Activated effector memory CD4-positive, alpha-beta T cell treated with Interleukin-2 at 50 U/mL for 16 hours (primary cell): ENCODE measurements around the gene PCGF3.

Experiments used
- DNase-seq: peaks from one replicate; pipeline ENCODE4 v3.0.0-alpha.2; 2020

Gene PCGF3, protein sequence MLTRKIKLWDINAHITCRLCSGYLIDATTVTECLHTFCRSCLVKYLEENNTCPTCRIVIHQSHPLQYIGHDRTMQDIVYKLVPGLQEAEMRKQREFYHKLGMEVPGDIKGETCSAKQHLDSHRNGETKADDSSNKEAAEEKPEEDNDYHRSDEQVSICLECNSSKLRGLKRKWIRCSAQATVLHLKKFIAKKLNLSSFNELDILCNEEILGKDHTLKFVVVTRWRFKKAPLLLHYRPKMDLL

DNA sequence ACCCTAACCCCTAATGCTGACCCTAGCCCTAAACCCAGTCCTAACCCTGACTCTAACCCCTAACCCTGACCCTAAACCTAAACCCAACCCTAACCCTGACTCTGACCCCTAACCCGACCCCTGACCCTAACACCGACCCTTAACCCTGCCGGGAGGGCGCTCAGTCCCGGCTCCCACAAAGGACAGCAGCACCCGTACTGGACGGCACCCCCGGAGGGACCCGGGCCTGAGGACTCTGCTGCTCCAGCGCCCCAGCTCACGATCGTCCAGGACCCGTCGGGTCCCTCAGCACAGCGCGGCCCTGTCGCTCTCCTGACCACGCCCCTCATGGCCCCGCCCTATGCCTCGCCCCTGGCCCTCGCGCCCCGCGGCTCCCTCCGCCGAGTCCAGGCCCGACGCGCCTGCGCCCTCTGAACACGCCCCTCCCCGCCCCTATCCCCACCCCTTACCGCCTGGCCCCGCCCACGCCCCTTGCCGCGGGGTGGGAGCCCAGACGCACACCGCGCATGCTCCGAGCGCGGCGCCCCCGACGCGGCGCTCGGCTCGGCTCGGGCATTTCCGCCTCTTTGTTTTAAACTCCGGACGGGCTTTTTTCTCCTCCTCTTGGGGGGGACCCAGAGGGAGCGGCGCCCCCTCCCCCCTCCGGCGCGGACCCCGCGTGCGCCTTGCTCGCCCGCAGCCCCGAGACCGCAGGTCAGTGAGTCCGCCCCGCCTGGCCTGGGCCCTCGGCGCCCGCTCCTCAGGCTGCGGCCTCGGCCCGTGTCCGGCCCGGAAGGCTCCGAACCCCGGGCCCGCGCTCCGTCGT is at the start of gene PCGF3:
Gene PCGF3 (plus strand): TSS at position 555 of the 805 bp plus-strand sequence. CDS start 27,849 bp downstream, outside the sequence.
- peak; percentile 93 for DNase-seq

DNA sequence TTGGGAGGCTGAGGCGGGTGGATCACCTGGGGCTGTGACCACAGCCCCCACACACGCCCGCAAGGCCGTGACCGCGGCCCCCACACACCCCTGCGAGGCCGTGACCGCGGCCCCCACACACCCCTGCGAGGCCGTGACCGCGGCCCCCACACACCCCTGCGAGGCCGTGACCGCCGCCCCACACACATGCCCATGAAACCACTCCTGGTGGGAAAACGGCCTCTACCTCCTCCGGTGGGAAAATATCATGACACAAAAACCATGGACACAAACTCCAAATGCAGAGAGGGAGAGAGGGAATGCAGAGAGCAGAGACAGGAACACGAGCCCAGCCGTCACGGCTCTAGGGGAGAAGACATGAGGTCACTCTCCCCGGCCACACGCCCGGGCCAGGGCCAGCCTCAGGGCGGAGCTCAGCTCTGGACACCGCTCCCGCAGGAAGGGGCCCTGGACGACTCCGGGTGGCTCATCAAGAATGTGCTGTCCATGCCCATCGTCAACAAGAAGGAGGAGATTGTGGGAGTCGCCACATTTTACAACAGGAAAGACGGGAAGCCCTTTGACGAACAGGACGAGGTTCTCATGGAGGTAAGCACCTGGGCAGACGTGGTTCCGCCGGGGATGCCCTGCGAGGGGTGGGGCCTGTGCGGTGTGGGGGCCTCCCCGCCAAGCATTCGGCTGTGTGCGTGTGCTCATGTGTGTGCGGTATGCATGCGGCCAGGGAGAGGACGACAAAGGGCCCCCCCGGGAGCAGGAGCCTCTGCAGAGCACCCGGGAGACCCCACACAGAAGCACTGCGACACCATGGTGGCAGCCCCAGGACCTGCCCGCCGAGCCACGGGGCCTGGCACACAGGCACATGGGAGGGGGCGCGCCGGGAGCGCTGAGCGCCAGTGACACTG is 48.9 kb upstream of the PCGF3 start:
- DNase-seq, result no peak

GRCh38 chr4:657338-657833 is 48.2 kb upstream of the PCGF3 start:
- DNase-seq, result no peak

DNA sequence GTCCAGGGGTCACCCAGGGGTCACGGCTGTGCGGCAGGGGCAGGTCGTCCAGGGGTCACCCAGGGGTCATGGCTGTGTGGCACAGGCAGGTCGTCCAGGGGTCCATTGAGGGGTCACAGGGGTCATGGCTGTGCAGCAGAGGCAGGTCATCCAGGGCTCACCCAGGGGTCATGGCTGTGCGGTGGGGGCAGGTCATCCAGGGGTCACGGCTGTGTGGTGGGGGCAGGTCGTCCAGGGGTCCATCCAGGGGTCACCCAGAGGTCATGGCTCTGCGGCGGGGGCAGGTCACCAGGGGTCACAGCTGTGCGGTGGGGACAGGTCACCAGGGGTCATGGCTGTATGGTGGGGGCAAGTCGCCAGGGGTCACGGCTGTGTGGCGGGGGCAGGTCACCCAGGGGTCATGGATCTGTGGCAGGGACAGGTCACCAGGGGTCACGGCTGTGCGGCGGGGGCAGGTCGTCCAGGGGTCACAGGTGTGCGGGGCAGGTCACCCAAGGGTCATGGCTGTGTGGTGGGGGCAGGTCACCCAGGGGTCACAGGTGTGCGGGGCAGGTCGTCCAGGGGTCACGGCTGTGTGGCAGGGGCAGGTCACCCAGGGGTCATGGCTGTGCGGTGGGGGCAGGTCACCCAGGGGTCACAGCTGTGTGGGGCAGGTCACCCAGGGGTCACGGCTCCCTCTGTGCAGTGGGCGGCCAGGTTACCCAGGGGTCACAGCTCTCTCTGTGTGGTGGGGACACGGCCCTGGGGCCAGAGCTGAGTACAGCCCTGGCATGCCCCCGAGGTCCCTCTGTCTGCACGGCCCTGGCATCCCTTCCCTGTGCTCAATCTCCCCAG is 47.6 kb upstream of the PCGF3 start:
- no peak for DNase-seq

GRCh38 chr4:658681-659667 is 46.7 kb upstream of the PCGF3 start:
- no peak for DNase-seq

GRCh38 chr4:659851-660250 is 45.8 kb upstream of the PCGF3 start:
- DNase-seq, result no peak

DNA sequence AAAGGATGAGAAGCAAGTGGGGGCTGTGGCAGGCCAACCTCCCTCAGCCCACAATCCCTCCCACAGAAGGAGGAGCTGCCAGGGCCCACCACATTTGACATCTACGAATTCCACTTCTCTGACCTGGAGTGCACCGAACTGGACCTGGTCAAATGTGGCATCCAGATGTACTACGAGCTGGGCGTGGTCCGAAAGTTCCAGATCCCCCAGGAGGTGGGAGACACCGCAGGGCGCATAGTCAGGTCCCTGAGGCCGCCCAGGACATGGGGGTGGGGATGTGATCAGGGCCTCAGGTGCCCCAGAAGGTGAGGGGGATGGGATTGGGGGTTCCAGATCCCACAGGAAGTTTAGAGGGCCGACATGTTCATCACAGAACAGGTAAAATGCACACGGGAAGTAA is 45.2 kb upstream of the PCGF3 start:
- DNase-seq, result no peak

DNA sequence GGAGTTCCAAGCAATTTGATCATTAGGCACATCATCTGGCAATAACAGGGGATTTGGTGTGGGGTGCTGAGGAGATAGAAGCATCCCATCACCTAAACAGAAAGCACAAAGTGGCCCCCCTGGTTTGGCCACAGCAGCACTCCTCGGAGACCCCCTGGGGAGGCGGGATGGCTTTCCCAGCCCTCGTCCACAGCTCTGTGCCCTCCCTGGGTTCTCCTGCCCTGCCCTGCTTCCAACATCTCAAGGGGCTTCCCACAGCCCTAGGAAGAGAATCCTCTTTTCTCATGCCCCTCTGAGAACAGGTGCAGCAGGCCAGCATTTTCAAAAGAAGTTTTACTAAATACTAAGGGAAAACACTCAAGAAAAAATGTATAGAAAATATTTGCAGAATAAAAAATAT is 44.4 kb upstream of the PCGF3 start:
- DNase-seq, result no peak

DNA sequence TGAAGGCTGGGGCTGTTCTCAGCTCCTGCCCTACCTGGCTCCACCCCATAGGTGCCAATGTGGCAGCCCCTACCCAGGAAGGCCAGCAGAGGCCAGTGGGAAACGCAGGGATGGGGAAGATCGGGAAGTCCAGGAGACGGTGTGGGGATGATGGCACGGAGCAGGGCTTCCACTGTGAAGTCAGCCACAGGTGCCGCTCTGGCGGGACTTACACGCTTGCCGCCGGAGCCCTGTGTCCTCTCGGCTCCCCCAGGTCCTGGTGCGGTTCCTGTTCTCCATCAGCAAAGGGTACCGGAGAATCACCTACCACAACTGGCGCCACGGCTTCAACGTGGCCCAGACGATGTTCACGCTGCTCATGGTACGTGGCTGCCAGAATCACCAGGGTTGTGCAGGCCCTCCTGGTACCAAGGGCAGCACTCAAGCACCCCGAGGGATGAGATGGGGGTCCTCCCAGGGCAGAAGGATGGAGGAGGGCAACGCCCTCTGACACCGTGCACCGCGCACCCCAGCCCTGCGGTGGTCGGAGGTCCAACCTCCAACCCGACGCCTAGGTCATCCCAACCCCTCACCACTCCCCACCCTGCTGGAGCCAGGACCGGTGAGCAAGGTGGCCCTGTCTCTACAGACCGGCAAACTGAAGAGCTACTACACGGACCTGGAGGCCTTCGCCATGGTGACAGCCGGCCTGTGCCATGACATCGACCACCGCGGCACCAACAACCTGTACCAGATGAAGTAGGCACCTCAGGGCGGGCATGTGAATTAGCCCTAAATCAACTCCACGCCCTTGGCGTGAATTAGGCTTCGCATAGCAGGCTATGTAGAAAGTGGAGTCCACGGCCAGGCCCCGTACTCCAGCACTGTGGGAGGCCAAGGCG is 43.5 kb upstream of the PCGF3 start:
- DNase-seq, result no peak

DNA sequence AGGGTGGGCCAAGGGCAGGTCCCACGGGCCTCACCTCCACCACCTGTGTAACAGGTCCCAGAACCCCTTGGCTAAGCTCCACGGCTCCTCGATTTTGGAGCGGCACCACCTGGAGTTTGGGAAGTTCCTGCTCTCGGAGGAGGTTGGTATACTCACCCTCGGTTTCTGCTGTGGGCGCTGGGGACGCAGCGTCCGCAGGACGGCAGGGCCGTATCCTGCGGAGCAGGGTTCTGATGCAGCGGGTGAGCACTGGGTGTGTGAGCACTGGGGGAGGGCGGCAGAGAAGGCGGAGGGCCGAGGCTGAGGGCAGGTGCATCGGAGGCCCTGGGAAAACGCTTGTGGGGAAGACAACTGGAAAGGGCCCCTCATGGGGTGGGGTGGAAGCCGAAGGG is 42.6 kb upstream of the PCGF3 start:
- DNase-seq, result no peak

- DNase-seq, result peak; percentile 72
Measured at GRCh38 chr4:663438-664428, 41.9 kb upstream of the PCGF3 start.

- DNase-seq, result no peak
Measured at GRCh38 chr4:664713-665231, 40.9 kb upstream of the PCGF3 start.

DNA sequence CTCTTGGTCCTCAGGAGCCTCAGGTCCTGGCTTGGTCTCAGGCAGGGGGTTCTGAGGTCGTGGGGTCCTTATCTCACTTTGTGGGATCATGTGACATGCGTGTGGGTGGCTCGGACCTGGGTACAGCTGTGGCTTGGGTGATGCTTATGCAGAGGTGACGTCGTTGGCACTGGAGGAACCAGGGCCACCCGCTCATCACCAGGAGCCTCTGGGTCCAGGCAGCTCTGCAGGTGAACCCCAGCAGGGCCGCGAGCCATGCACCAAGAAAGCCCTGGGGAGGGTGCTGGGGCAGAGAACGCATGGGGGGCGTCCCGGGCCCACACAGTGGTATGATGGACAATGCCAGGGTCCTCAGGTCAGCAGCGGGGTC is 40.3 kb upstream of the PCGF3 start:
- DNase-seq, result no peak

DNA sequence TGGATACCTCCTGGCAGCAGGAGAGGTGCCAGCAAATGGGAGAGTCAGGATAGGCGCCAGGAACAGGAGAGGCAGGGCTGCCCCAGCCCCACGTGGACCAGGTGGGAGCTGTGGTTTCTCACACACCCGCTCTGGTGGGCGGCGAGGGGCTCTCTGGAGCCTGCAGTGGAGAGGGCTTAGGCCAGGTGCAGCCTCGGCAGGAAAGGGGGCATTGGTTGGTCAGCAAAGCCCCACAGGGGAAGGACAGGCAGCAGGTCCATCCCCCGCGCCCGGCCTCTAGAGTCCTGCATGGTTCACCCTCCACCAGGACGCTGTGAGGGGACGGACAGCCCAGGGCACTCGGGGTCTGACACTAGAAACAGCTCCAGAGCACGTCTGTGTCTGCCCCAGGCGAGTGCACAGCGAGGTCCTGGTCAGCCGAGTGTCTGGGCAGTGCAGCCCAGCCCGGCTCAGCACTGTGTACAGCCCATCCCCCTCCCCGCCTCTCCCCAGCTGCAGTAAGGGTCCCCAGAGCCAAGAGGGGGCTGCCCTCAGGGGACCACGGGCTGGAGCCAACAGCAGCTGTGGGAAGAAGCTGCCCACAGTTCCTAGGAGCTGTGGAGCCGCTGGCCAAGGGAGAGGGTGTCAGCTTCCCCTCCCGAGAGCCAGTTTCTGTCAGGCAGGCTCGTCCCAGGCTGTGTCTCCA is 39.7 kb upstream of the PCGF3 start:
- no peak for DNase-seq

GRCh38 chr4:666436-666810 is 39.2 kb upstream of the PCGF3 start:
- DNase-seq, result no peak

DNA sequence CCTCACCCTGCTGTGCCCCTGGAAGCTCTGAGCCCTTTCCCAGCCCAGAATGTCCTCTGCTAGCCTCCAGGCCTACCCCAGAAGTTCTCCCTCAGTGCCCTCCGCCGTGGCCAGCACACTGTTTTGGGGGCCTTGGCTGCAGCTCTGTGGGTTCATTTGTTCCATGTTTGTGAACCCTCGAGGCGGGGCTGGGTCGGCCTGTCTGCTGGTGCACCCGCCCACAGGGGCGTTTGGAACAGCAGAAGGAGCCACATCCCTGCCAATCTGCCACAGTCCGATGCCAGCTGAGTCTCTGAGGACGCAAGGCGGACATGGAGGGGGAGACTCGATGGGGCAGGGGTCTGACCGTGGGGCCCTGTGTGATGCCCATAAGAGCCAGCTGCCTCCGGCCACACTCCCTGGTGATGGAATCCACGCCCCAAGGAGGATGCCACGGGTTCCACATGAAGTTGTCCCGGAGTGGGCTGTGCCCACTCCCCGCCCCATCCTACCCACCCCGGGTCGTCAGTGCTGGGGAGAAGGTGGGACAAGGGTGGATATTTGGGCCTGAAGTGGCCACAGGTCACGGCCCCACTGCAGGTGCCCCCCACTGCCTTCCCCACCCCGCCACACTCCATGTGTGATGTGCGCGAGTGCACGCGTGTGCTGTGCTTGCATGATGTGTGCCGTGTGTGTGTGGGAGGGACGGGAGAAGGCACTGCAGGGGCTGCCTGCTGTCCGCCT is 38.6 kb upstream of the PCGF3 start:
- DNase-seq, result no peak

- no peak for DNase-seq
Measured at GRCh38 chr4:667545-667925, 38.1 kb upstream of the PCGF3 start.
